PC-3 (cell line): Measurements from ENCODE around the gene TSKU. TPM values are rescaled to one million over a fixed set of nuclear protein-coding genes. Genes with fewer than 3 reads are reported as not detected.

Experiments
- ATAC-seq: fragments of 200-7000 bp; cut with Tn5 transposase; 2 replicates; pipeline ENCODE4 v1.9.1; 2020; ENCODE audit warnings: mild to moderate bottlenecking, moderate library complexity
- BruUV-seq: library from RNA; stranded (reverse); fragments of 400-500 nt; replicated peaks from 2 replicates; lab custom pipeline; 2021; lab: Mats Ljungman, UMichigan
- CTCF ChIA-PET: fragments of 300-600 bp; sonication (Branson Sonifier 250); formaldehyde crosslinking; loops from one replicate; lab custom pipeline; 2022; ENCODE audit warnings: antibody characterized with exemption; lab: Charles Lee
- POLR2A ChIA-PET: fragments of 300-600 bp; sonication (Branson Sonifier 250); formaldehyde crosslinking; loops from one replicate; lab custom pipeline; 2022; ENCODE audit warnings: antibody characterized with exemption; ENCODE audit not compliant: unreplicated experiment; lab: Charles Lee
- DNase-seq: peaks from one replicate; pipeline ENCODE4 v3.0.0-alpha.2; 2015
- H2AFZ ChIP-seq: fragments of 300-600 bp; sonication (generic); 2 replicates; pipeline ENCODE4 v1.6.0; 2016; ENCODE audit warnings: antibody characterized with exemption, low read length
- H3F3A ChIP-seq: fragments of 300-600 bp; sonication (generic); one replicate; pipeline ENCODE4 v1.6.0; 2017; ENCODE audit warnings: antibody characterized with exemption, low read length, control low read depth, mild to moderate bottlenecking; ENCODE audit not compliant: unreplicated experiment
- H3K27ac ChIP-seq: fragments of 300-600 bp; sonication (generic); 2 replicates; pipeline ENCODE4 v1.5.1; 2016; ENCODE audit warnings: mild to moderate bottlenecking, low read length
- H3K27me3 ChIP-seq: fragments of 300-600 bp; sonication (generic); 2 replicates; pipeline ENCODE4 v1.6.1; 2016; ENCODE audit warnings: low read length, mixed read lengths
- H3K36me3 ChIP-seq: fragments of 300-600 bp; sonication (generic); 2 replicates; pipeline ENCODE4 v1.6.1; 2016; ENCODE audit warnings: low read depth, mixed run types, low read length, mixed read lengths
- H3K4me1 ChIP-seq: fragments of 300-600 bp; sonication (generic); 2 replicates; pipeline ENCODE4 v1.5.1; 2016; ENCODE audit warnings: low read length; ENCODE audit not compliant: insufficient read depth
- H3K4me2 ChIP-seq: fragments of 300-600 bp; sonication (generic); 2 replicates; pipeline ENCODE4 v1.6.0; 2016; ENCODE audit warnings: low read length
- H3K4me3 ChIP-seq: fragments of 300-600 bp; sonication (generic); 2 replicates; pipeline ENCODE4 v1.5.1; 2016; ENCODE audit warnings: mild to moderate bottlenecking, low read length, mixed read lengths
- H3K79me2 ChIP-seq: fragments of 300-600 bp; sonication (generic); 2 replicates; pipeline ENCODE4 v1.6.1; 2017; ENCODE audit warnings: low read length, mixed read lengths
- H3K9ac ChIP-seq: fragments of 300-600 bp; sonication (generic); 2 replicates; pipeline ENCODE4 v1.6.0; 2016; ENCODE audit warnings: mild to moderate bottlenecking, low read length
- H3K9me2 ChIP-seq: fragments of 300-600 bp; sonication (generic); replicated peaks from 2 replicates; pipeline ENCODE4 v1.6.1; 2016; ENCODE audit warnings: mixed run types, low read length, mixed read lengths
- H3K9me3 ChIP-seq: fragments of 300-600 bp; sonication (generic); 2 replicates; pipeline ENCODE4 v1.6.1; 2016; ENCODE audit warnings: low read length, mixed read lengths
- H4K20me1 ChIP-seq: fragments of 300-600 bp; sonication (generic); 2 replicates; pipeline ENCODE4 v1.6.1; 2016; ENCODE audit warnings: low read length, mixed read lengths
- EZH2 ChIP-seq: fragments of 300-600 bp; sonication (generic); IDR thresholded peaks from one replicate; pipeline ENCODE4 v1.6.1; 2017; ENCODE audit warnings: antibody characterized with exemption, mild to moderate bottlenecking, low read length; ENCODE audit not compliant: unreplicated experiment
- EZH2phosphoT487 ChIP-seq: fragments of 300-600 bp; sonication (generic); IDR thresholded peaks from 2 replicates; pipeline ENCODE4 v1.6.1; 2018; ENCODE audit warnings: mild to moderate bottlenecking, antibody characterized with exemption, low read length, borderline replicate concordance
- intact Hi-C: fragments of 100-400 bp; cut with micrococcal nuclease; formaldehyde crosslinking; loops from 2 replicates; pipeline ENCODE4 v1.9.0; 2023
- total RNA-seq: library from RNA; depleted of rRNA; stranded (reverse); fragments of >200 nt; gene quantifications from 2 replicates; pipeline ENCODE4 v1.2.3, GENCODE V29; 2014
- TF ChIP-seq, protein P1 (sequence below): fragments of 300-600 bp; sonication (generic); conservative IDR thresholded peaks from 2 replicates; pipeline ENCODE4 v1.5.1; 2017; ENCODE audit warnings: antibody characterized with exemption, low read depth, mild to moderate bottlenecking, low read length

TSKU gene
- total RNA-seq, 1 experiment from 2014 or later, result 32.1 TPM

DNA sequence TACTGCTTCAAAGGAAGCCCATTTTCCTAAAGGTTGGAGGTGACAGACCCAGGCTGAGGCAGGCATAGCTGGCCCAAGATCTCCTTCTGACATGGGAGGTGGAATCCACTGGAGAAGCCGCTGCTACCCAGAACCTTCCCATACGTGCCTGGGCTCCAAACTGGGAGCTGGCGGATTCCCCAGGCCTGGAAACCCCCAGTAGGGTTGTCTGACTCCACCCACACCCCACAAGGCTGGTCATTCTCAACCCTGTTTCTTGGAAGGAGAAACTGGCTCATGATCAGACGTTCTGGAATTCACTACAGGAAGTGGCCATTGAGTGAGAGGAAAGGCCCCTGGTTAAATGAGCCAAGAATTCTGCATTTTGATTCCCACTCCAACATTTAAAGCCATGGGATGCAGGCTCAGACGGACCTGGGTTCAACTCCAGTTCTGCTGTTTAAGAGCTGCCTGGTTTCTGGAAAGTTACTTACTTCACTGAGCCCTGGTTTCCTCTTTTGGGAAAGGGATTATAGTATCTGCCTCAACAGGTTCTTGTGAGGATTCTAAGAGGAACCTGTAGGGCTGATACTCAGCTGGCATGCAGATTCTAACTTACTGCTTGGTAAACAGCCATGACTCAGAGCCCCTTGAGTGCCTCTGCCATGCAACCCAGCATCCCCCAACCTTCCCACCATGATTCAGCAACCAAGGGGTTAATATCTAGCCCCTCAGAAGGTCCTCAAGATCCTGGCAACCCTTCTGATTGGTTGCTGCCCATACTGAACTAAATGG lies 19.4 kb upstream of the TSKU start:
- H3K9ac ChIP-seq, result no peak overlapping the region
- ChIA-PET POLR2A (no interaction called here), CTCF (interaction anchor here (0.6 kb wide), 1 partner anchor 328 kb away, joined by 3 read pairs; no protein-coding TSS in a partner anchor)
- peak; percentile 47 for DNase-seq
- H3K4me2 ChIP-seq, result 0 out of 2 replicates have a peak overlapping the region, but pooled peaks have one; percentile 9
- no peaks in the 10 kb centered on the region for H3K27me3 ChIP-seq
- H3K9me3 ChIP-seq, result no peaks in the 10 kb centered on the region
- H3K4me3 ChIP-seq, result no peak overlapping the region
- no TSS peak for BruUV-seq
- no peak for ATAC-seq
- intact Hi-C loops, result no loop called here
- H2AFZ ChIP-seq, result no peak overlapping the region
- no peaks in the 10 kb centered on the region for H3K36me3 ChIP-seq
- H4K20me1 ChIP-seq, result no peaks in the 10 kb centered on the region
- H3K27ac ChIP-seq, result peak overlapping the region; percentile 15; the same call in 1 of the 2 replicates
- peaks cover 14% of the 10 kb centered on the region for H3K4me1 ChIP-seq
- H3K9me2 ChIP-seq, result no peaks in the 10 kb centered on the region
- TF ChIP-seq EZH2phosphoT487 (no peak), EZH2 (no peak)
- TF ChIP-seq, protein P1, sequence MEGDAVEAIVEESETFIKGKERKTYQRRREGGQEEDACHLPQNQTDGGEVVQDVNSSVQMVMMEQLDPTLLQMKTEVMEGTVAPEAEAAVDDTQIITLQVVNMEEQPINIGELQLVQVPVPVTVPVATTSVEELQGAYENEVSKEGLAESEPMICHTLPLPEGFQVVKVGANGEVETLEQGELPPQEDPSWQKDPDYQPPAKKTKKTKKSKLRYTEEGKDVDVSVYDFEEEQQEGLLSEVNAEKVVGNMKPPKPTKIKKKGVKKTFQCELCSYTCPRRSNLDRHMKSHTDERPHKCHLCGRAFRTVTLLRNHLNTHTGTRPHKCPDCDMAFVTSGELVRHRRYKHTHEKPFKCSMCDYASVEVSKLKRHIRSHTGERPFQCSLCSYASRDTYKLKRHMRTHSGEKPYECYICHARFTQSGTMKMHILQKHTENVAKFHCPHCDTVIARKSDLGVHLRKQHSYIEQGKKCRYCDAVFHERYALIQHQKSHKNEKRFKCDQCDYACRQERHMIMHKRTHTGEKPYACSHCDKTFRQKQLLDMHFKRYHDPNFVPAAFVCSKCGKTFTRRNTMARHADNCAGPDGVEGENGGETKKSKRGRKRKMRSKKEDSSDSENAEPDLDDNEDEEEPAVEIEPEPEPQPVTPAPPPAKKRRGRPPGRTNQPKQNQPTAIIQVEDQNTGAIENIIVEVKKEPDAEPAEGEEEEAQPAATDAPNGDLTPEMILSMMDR, result no peak
- no peaks in the 10 kb centered on the region for H3K79me2 ChIP-seq
- no peaks in the 10 kb centered on the region for H3F3A ChIP-seq

- TF ChIP-seq EZH2 (no peak), EZH2phosphoT487 (no peak)
- TF ChIP-seq, protein P1, result no peak
- Histone ChIP-seq H3K79me2 (no peaks in the 10 kb centered on the region), H3K4me3 (no peak overlapping the region), H3K4me2 (no peak overlapping the region), H4K20me1 (no peaks in the 10 kb centered on the region), H3K4me1 (peaks cover 26% of the 10 kb centered on the region), H3K36me3 (no peaks in the 10 kb centered on the region), H3K27ac (no peak overlapping the region), H3K9me2 (no peaks in the 10 kb centered on the region), H2AFZ (no peak overlapping the region), H3F3A (no peaks in the 10 kb centered on the region), H3K9me3 (no peaks in the 10 kb centered on the region), H3K27me3 (no peaks in the 10 kb centered on the region), H3K9ac (no peak overlapping the region)
- CTCF ChIA-PET, result no interaction called here
- ATAC-seq (no peak), DNase-seq (no peak)
- POLR2A ChIA-PET, result no interaction called here
- no TSS peak for BruUV-seq
- intact Hi-C loops, result no loop called here
These were observed 18.1 kb upstream of the TSKU start for GRCh38 chr11:76764941-76765665.

DNA sequence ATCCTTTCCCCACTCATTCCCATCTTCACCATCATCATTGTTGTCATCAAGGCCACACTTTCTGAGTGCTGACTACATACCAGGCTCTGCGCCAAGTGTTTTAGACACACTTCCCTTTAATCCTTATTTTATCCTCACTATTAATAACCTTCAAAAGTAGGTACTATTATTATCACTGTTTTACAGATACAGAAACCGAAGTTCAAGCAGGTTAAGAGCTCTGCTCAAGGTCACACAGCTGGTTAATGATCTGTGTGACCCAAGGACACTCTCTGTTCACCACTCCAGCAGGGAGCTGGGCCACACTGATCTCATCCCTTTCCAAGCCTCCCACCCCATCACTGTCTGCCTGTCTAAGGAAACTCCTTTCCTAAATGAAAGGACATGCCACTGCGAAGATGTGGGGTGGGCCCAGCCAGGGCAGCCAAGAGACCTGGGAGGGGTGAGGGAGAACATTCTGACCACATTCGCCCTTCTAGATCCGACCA lies 17.2 kb upstream of the TSKU start:
- intact Hi-C loops, result no loop called here
- Histone ChIP-seq H3K4me1 (peaks cover 33% of the 10 kb centered on the region), H2AFZ (no peak overlapping the region), H3K9me2 (no peaks in the 10 kb centered on the region), H3K79me2 (no peaks in the 10 kb centered on the region), H3K9me3 (no peaks in the 10 kb centered on the region), H3F3A (no peaks in the 10 kb centered on the region), H3K27me3 (no peaks in the 10 kb centered on the region), H3K4me2 (no peak overlapping the region), H3K4me3 (no peak overlapping the region), H3K9ac (no peak overlapping the region), H4K20me1 (no peaks in the 10 kb centered on the region), H3K27ac (no peak overlapping the region), H3K36me3 (no peaks in the 10 kb centered on the region)
- DNase-seq (no peak), ATAC-seq (no peak)
- CTCF ChIA-PET, result no interaction called here
- BruUV-seq, result no TSS peak
- TF ChIP-seq EZH2phosphoT487 (no peak), EZH2 (no peak)
- TF ChIP-seq, protein P1, result no peak
- POLR2A ChIA-PET, result no interaction called here
